ENCODE measurements around the gene DEFB108B.
"Not testable (repeated sequence)": the region's sequence is repeated elsewhere in the genome, so short reads cannot be mapped to it uniquely, and the experiment has no call there.

The DEFB108B gene

DNA sequence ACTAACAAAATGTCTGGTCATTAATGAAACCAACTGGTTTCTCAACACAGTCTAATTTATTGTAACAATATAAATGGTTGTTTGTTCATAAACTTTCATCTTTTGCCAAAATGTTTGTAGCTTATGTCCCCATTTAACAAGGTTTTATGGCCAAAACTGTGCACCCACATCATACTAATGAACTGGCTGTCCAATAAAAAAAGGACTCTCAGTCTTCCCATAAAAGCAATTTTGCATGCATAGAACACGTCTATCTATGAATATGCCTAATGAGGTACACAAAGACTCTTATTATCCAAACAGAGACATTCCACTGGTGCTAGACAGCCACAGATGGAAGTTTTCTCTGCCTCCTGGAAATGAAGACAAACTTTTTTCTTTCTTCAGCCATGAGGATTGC is at the start of gene DEFB108B:
Gene DEFB108B (plus strand): TSS at position 390 of the 400 bp plus-strand sequence. CDS start 0 bp downstream, at position 390.
- H3K4me3 ChIP-seq (ENCODE audit: low read depth, low read length); CTCF ChIA-PET; DNase-seq (ENCODE audit: low read depth, low spot score); POLR2A ChIA-PET: not testable (repeated sequence)

DNA sequence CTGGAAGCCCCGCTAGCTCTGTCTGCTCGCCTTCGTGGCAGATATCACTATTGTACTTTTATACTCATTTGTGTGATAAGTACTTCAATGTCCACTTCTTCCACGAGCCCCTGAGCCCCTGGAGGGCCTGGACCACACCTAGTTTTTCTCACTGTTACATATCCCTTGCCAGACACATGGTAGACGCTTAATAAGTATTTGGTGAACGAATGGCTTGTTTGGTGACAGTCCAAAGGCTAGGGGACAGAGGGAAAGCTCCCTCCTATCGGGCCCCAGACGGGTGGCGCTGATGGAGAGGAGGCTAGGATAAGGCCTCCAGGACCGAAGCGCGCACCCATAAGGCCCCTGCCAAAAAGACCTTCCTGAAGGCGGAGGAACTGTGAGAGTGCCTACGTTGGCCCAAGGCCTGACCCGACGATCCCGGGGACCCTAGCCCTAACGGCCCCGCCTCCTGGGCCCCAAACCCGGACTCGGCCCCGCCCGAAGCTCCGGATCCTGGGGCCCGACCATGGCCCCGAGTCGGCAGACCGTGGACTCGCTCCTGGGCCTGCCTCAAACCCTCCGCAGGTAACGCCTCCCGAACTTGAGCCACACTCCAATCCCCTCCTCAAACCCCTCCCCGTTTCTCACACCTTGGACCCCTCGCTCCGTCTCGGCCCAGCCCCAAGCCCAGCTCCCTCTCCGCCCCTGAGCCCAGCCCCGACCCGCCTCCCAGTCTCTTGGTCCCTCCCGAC is 46.7 kb upstream of the DEFB108B start:
- POLR2A ChIA-PET; DNase-seq (ENCODE audit: low read depth, low spot score); CTCF ChIA-PET: not testable (repeated sequence)
- peak overlapping the region; percentile 63 for H3K4me3 ChIP-seq (ENCODE audit: low read depth, low read length)

DNA sequence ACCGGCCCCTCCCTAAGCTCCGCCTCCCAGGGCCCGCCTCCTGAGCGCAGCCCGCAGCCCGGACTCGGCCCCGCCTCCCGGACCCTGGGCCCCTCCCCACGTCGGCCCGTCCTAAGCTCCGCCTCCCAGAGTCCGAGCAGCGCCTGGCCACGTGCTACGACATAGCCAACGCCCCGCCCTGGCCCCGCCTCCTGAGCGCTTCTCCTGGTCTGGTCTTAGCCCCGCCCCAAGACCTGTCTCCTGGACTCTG is 46.2 kb upstream of the DEFB108B start:
- peak overlapping the region; percentile 78 for H3K4me3 ChIP-seq (ENCODE audit: low read depth, low read length)
- peak; percentile 94 for DNase-seq (ENCODE audit: low read depth, low spot score)
- CTCF ChIA-PET, POLR2A ChIA-PET: not testable (repeated sequence)

DNA sequence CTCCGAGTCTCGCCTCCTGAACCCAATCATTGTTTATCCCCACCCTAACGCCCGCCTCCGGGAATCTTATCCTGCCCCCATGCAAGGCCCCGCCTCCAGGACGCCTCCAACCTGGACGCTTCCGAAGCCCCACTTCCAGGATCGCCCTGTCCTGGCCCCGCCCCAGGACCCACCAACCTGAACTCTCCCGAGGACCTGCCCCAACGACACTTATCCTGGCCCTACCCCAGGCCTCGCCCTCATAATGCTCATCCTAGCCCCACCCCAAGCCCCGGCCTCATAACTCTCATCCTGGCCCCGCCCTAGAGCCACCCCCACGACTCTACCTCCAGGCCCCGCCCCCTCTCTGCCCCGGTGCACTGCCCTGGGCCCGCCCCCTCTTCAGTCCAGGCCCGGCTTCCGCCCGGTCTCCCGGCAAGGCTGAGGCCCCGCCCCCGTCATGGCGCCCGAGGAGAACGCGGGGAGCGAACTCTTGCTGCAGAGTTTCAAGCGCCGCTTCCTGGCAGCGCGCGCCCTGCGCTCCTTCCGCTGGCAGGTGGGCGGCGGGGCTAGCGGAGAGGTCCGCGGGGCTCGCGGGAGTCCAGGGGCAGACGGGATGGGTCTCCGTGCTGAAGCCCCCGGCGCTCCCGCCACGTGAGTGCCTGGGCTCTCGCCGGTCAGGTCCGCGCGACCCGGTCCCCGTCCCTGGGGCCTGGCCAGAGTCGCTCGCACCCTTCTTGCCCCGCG is 45.7 kb upstream of the DEFB108B start:
- ChIA-PET CTCF (interaction anchor here (1.3 kb wide), 1 partner anchor 647 kb away, joined by 3 read pairs; the partner anchor contains the start of gene CLPB), POLR2A (no interaction called here)
- H3K4me3 ChIP-seq (ENCODE audit: low read depth, low read length) = peak overlapping the region; percentile 78
- TF ChIP-seq, protein P1, sequence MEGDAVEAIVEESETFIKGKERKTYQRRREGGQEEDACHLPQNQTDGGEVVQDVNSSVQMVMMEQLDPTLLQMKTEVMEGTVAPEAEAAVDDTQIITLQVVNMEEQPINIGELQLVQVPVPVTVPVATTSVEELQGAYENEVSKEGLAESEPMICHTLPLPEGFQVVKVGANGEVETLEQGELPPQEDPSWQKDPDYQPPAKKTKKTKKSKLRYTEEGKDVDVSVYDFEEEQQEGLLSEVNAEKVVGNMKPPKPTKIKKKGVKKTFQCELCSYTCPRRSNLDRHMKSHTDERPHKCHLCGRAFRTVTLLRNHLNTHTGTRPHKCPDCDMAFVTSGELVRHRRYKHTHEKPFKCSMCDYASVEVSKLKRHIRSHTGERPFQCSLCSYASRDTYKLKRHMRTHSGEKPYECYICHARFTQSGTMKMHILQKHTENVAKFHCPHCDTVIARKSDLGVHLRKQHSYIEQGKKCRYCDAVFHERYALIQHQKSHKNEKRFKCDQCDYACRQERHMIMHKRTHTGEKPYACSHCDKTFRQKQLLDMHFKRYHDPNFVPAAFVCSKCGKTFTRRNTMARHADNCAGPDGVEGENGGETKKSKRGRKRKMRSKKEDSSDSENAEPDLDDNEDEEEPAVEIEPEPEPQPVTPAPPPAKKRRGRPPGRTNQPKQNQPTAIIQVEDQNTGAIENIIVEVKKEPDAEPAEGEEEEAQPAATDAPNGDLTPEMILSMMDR (IDR thresholded peaks at IDR 0.05; ENCODE audit: insufficient read depth, low read length, missing control alignments) = no peak
- DNase-seq (ENCODE audit: low read depth, low spot score) = no peak

DNA sequence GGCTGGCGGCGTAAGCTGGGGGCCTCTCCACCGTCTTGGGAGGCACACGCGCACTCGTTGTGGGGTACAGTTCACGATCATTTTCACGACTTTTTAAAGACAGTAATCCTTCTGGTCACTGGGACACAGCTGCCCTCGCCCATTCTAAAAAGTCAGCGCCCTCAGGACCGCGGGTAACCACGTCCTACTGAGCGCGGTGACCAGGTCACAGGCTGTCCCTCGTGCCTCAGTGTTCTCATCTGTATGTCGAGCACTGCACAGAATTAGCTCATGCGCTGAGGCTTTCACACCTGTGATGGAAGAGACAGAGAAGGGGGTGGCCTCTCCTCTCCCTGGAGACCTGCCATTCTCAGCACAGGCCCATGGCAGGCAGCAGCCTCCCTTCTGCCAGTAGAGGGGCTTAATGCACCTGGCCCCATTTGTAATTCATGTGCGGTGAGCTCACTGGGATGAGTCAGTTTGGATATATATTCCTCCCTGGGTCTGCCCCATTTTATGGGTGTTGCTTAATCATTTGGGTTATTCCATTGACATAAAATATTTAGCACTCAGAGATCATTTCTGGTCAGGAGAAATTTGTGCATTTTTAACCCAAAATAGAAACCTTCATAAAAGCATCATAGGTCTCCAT is 45.1 kb upstream of the DEFB108B start:
- POLR2A ChIA-PET; DNase-seq (ENCODE audit: low read depth, low spot score): not testable (repeated sequence)
- CTCF ChIA-PET = interaction anchor here (1.3 kb wide), 1 partner anchor 646 kb away, joined by 3 read pairs; the partner anchor contains the start of gene CLPB
- peak overlapping the region; percentile 78 for H3K4me3 ChIP-seq (ENCODE audit: low read depth, low read length)

DNA sequence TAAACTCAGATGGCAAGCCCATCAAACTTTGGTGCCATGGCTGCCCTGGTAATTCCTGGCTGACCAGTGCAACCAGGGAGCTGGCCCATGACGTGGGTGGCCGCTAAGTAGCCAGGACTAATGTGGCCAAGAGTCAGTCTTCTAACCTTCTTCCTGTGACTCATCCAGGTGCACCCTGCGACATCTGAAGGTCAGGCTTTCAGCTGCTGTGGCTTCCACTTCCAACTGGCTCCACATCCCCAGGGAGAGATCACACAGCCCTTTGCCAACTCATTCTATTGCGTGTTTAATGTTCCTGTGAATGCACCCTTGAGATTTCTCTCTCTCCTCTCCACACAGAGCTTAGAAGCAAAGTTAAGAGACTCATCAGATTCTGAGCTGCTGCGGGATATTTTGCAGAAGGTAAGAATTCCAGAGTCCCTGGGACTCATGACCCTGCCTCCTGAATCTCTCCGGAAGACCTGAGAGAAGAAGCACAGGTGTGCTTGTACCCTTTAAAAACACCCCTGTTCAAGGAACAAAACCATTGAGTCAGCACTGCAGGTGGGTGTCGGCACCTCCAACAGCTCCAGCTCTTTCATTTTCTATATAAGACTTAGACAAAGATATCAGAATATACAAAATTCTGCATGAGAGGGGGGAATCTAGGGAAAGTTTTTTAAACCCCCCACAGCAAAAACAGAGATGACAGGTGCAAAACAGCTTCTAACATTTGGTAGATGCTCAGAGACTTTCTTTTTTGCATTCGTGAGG is 43.4 kb upstream of the DEFB108B start:
- DNase-seq (ENCODE audit: low read depth, low spot score); H3K4me3 ChIP-seq (ENCODE audit: low read depth, low read length); POLR2A ChIA-PET: not testable (repeated sequence)
- CTCF ChIA-PET = interaction anchor here (1.3 to 1.5 kb wide), 2 partner anchors 11 to 23 kb away, joined by 3 to 4 read pairs; no protein-coding TSS in a partner anchor

GRCh38 chr11:71791111-71791510 is 41.9 kb upstream of the DEFB108B start:
- DNase-seq (ENCODE audit: low read depth, low spot score); POLR2A ChIA-PET; CTCF ChIA-PET: not testable (repeated sequence)

GRCh38 chr11:71792621-71793235 is 40.3 kb upstream of the DEFB108B start:
- TF ChIP-seq, protein P1 (IDR thresholded peaks at IDR 0.05; ENCODE audit: insufficient read depth, low read length, missing control alignments) = peak; percentile 44
- DNase-seq (ENCODE audit: low read depth, low spot score); H3K4me3 ChIP-seq (ENCODE audit: low read depth, low read length); POLR2A ChIA-PET: not testable (repeated sequence)
- CTCF ChIA-PET = interaction anchor here (0.9 to 2.0 kb wide), 4 partner anchors 9 to 638 kb away, joined by 3 to 8 read pairs (median 4); no protein-coding TSS in a partner anchor

More at GRCh38 chr11:71791111-71791510, 41.9 kb upstream of the DEFB108B start:
- H3K4me3 ChIP-seq (ENCODE audit: low read depth, low read length) = not testable (repeated sequence)

GRCh38 chr11:71794386-71795040 is 38.5 kb upstream of the DEFB108B start:
- H3K4me3 ChIP-seq (ENCODE audit: low read depth, low read length); CTCF ChIA-PET; POLR2A ChIA-PET: not testable (repeated sequence)
- DNase-seq (ENCODE audit: low read depth, low spot score) = peak; percentile 46

DNA sequence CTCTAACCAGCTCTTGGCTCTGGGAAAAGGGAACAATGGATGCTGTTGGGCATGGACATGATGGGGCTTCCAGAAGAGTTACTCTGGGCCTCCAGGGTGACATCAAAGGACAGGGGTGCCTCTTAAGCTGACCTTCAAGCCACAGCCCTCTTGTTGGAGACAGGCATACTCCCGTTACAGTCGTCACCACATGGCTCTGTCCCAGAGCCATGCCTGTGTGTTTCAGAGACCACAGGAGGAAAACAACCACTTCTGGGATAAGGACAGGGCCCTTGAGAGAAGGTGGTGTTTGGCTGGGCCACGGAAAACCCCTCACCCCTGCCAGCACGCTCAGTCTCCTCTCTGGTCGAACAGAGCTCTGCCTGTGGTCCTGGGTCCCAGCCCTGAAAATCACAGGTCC is 37.8 kb upstream of the DEFB108B start:
- POLR2A ChIA-PET; DNase-seq (ENCODE audit: low read depth, low spot score); CTCF ChIA-PET; H3K4me3 ChIP-seq (ENCODE audit: low read depth, low read length): not testable (repeated sequence)

DNA sequence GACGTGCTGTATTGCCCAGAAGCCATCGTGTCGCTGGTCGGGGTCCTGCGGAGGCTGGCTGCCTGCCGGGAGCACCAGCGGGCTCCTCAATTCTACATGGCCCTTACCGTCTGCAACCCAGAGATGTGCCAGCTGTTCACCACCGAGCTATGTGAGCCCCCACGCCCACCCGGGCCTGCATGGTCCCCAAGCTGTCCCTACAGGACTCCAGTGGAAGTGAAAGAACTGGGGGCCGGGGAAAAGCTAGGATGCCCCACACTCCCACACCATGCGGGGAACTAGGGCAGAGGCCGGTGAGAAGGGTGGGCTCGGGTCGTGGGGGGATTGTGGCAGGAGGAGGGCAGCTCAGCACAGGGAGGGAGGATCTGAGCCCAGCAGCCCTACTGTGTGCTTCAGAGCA is 37.0 kb upstream of the DEFB108B start:
- DNase-seq (ENCODE audit: low read depth, low spot score); H3K4me3 ChIP-seq (ENCODE audit: low read depth, low read length); POLR2A ChIA-PET: not testable (repeated sequence)
- CTCF ChIA-PET = interaction anchor here (0.8 kb wide), 1 partner anchor 635 kb away, joined by 3 read pairs; no protein-coding TSS in a partner anchor

GRCh38 chr11:71796781-71797180 is 36.2 kb upstream of the DEFB108B start:
- CTCF ChIA-PET = interaction anchor here (0.8 kb wide), 1 partner anchor 634 kb away, joined by 3 read pairs; no protein-coding TSS in a partner anchor
- POLR2A ChIA-PET; DNase-seq (ENCODE audit: low read depth, low spot score); H3K4me3 ChIP-seq (ENCODE audit: low read depth, low read length): not testable (repeated sequence)
